ENCODE measurements around the gene HLF.

DNA sequence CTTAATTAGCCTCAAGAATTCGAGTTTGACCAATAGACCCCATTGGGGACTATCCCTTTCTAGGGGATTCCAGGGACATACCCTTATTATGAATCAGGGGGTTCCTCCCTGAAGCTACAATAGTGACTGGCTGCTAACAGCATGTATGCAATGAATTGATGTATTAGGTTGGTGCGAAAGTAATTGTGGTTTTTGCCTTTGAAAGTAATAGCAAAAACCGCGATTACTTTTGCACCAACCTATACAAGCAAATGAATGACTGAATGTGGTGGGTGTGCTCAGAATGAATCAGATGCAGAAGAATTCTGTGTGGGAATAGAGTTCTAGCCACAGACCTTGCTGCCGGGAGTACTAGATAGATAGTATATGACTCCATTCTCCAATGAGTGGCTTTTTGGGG lies 76.7 kb downstream of the HLF start:
- TF ChIP-seq, protein P1, sequence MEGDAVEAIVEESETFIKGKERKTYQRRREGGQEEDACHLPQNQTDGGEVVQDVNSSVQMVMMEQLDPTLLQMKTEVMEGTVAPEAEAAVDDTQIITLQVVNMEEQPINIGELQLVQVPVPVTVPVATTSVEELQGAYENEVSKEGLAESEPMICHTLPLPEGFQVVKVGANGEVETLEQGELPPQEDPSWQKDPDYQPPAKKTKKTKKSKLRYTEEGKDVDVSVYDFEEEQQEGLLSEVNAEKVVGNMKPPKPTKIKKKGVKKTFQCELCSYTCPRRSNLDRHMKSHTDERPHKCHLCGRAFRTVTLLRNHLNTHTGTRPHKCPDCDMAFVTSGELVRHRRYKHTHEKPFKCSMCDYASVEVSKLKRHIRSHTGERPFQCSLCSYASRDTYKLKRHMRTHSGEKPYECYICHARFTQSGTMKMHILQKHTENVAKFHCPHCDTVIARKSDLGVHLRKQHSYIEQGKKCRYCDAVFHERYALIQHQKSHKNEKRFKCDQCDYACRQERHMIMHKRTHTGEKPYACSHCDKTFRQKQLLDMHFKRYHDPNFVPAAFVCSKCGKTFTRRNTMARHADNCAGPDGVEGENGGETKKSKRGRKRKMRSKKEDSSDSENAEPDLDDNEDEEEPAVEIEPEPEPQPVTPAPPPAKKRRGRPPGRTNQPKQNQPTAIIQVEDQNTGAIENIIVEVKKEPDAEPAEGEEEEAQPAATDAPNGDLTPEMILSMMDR (IDR thresholded peaks at IDR 0.05), result no peak
- TF ChIP-seq POLR2AphosphoS5 (IDR thresholded peaks at IDR 0.05) (no peak), POLR2A (IDR thresholded peaks at IDR 0.05) (no peak)
